Bronchial epithelial cell (primary cell): Measurements from ENCODE around the gene MOGAT1. TPM values are rescaled to one million over a fixed set of nuclear protein-coding genes. Genes with fewer than 3 reads are reported as not detected.
A peak's percentile ranks its signal among the peaks of the same experiment; 100 is the strongest.

Experiments used
- DNase-seq: peaks from one replicate; pipeline ENCODE4 v3.0.0-alpha.2; 2010; ENCODE audit warnings: low read depth
- FAIRE-seq: peaks from 2 replicates; lab custom pipeline; 2011; peaks lifted over from hg19 to GRCh38; lab: Jason Lieb, UNC
- H3K27me3 ChIP-seq: 2 replicates; pipeline ENCODE4 v1.5.1; 2011; ENCODE audit warnings: low read length; ENCODE audit not compliant: control insufficient read depth, insufficient read depth
- H3K36me3 ChIP-seq: 2 replicates; pipeline ENCODE4 v1.5.1; 2011; ENCODE audit warnings: low read length; ENCODE audit not compliant: control insufficient read depth, insufficient read depth
- H3K4me3 ChIP-seq: 2 replicates; pipeline ENCODE4 v1.5.1; 2011; ENCODE audit warnings: mild to moderate bottlenecking, low read depth, low read length, control low read depth
- total RNA-seq: library from RNA; depleted of rRNA; stranded (reverse); fragments of >200 nt; gene quantifications from 2 replicates; pipeline ENCODE4 v1.2.1, GENCODE V29; 2014
- TF ChIP-seq, protein P1 (sequence below): IDR thresholded peaks from 2 replicates; pipeline ENCODE4 v1.5.1; 2011; ENCODE audit warnings: mild to moderate bottlenecking, moderate library complexity, low read length, control low read depth, inconsistent platforms; ENCODE audit not compliant: insufficient read depth, severe bottlenecking

The MOGAT1 gene
- total RNA-seq, 1 donor from 2014 or later = not detected

DNA sequence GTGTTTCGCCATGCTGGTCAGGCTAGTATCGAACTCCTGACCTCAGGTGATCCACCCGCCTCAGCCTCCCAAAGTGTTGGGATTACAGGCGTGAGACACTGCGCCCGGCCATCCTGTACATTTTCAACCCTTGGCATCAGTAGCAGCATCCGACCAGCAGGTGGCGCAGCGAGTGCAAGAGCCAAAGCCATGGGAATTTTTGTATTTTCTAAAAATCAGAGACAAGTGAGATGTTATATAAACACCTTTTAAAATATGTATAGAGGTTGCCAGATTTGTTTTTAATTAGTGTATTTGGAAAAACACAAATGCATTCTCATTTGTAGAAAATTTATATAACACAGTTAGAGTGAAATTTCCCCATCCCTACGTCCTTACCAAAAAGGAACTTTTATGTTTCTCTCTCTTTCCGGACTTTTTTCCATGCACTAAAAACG lies 36.8 kb downstream of the MOGAT1 start:
- no peaks in the 10 kb centered on the region for H3K27me3 ChIP-seq
- no peak for FAIRE-seq
- H3K36me3 ChIP-seq = no peaks in the 10 kb centered on the region
- H3K4me3 ChIP-seq = no peak overlapping the region
- peak; percentile 64 for DNase-seq
- TF ChIP-seq, protein P1, sequence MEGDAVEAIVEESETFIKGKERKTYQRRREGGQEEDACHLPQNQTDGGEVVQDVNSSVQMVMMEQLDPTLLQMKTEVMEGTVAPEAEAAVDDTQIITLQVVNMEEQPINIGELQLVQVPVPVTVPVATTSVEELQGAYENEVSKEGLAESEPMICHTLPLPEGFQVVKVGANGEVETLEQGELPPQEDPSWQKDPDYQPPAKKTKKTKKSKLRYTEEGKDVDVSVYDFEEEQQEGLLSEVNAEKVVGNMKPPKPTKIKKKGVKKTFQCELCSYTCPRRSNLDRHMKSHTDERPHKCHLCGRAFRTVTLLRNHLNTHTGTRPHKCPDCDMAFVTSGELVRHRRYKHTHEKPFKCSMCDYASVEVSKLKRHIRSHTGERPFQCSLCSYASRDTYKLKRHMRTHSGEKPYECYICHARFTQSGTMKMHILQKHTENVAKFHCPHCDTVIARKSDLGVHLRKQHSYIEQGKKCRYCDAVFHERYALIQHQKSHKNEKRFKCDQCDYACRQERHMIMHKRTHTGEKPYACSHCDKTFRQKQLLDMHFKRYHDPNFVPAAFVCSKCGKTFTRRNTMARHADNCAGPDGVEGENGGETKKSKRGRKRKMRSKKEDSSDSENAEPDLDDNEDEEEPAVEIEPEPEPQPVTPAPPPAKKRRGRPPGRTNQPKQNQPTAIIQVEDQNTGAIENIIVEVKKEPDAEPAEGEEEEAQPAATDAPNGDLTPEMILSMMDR = peak; percentile 70

- TF ChIP-seq, protein P1 = no peak
- Histone ChIP-seq H3K27me3 (no peaks in the 10 kb centered on the region), H3K36me3 (no peaks in the 10 kb centered on the region), H3K4me3 (no peak overlapping the region)
- DNase-seq = peak; percentile 78
- peak; percentile 64 for FAIRE-seq
Observed at GRCh38 chr2:222709191-222709891, 37.9 kb downstream of the MOGAT1 start.

DNA sequence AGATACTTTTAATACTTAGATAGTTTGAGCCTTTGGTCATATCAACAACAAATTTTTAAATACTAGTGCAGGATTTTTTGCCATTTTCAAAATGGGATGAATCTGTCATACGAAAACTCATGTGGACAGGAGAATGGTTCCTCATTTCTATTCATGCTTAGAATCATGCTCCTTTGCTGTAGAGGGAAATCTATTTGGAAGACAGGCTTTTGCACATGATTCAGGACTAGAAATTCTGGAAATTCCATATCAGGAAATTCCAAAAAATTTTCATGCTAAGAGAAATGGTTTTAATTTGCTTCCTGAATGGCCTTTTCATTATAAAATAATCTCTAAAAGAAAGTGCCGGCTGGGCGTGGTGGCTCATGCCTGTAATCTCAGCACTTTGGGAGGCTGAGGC lies 39.3 kb downstream of the MOGAT1 start:
- H3K36me3 ChIP-seq = no peaks in the 10 kb centered on the region
- TF ChIP-seq, protein P1 = no peak
- no peak for FAIRE-seq

GRCh38 chr2:222711315-222711940 lies 40.0 kb downstream of the MOGAT1 start:
- TF ChIP-seq, protein P1 = no peak
- peak; percentile 44 for DNase-seq
- FAIRE-seq = no peak
- Histone ChIP-seq H3K27me3 (no peaks in the 10 kb centered on the region), H3K4me3 (no peak overlapping the region), H3K36me3 (no peaks in the 10 kb centered on the region)

More for the DNA sequence above, 39.3 kb downstream of the MOGAT1 start:
- DNase-seq = no peak
- Histone ChIP-seq H3K27me3 (no peaks in the 10 kb centered on the region), H3K4me3 (no peak overlapping the region)

DNA sequence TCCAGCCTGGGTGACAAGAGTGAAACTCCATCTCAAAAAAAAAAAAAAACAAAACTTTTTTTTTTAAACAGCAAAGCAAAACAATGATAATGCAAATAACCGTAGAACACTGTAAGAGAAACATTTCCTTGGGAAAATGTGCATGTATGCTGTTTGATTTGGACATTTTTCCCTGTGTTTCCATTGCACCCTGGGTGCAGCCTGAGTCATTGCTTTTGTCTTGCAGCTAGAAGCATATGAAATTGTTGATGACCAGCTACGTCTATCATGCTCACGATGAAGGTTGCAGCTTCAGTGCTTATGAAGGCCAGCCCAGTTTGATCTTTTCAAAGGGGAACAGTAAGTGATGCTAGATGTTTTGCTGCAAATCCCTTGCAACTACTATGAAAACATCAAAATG lies 41.5 kb downstream of the MOGAT1 start:
- FAIRE-seq (no peak), DNase-seq (no peak)
- no peaks in the 10 kb centered on the region for H3K36me3 ChIP-seq
- no peak overlapping the region for H3K4me3 ChIP-seq
- no peaks in the 10 kb centered on the region for H3K27me3 ChIP-seq
- TF ChIP-seq, protein P1 = no peak
